Right renal cortex interstitium (tissue), 3 donors: ENCODE results near the gene ALG9. TPM values are rescaled to one million over a fixed set of nuclear protein-coding genes. Genes with fewer than 3 reads are reported as not detected.

Experiments used
- DNase-seq, 3 donors: peaks; one replicate each; pipeline ENCODE4 v3.0.0-alpha.2; 2013; ENCODE audit warnings: low read depth in 3 of 3, low spot score in 2 of 3
- polyA plus RNA-seq, 3 donors: library from polyadenylated mRNA; unstranded; fragments of 120-200 nt; gene quantifications; one replicate each; pipeline ENCODE4 v1.2.1, GENCODE V29; 2013; ENCODE audit not compliant: insufficient read length in 3 of 3

The ALG9 gene
- polyA plus RNA-seq, 3 donors, result 40.8 to 41.7 (median 41.2) TPM

- no peak for DNase-seq
Measured at GRCh38 chr11:111736621-111737443, 134.5 kb downstream of the ALG9 start.

Other genes with a start within 250 kb of the ALG9 start
- gene PPP2R1B, start 105.2 kb downstream of the ALG9 start, polyA plus RNA-seq, result 10 to 100 TPM; 20.2 to 22.4 (median 21.7) TPM
- gene FDXACB1, start 7.6 kb upstream of the ALG9 start, polyA plus RNA-seq, result 1 to 10 TPM; 5.8 to 6.0 (median 6.0) TPM
- 10 to 100 TPM; 57.4 to 59.3 (median 59.0) TPM for gene CFAP68, start 8.0 kb upstream of the ALG9 start, polyA plus RNA-seq
- gene CRYAB, start 40.2 kb upstream of the ALG9 start, polyA plus RNA-seq, result 10 to 100 TPM; 52.8 to 63.8 (median 58.6) TPM
- gene HSPB2, start 41.2 kb upstream of the ALG9 start, polyA plus RNA-seq, result 1 to 10 TPM; 1.2 to 1.6 (median 1.2) TPM
- gene C11orf52, start 47.3 kb upstream of the ALG9 start, polyA plus RNA-seq, result 10 to 100 TPM; 12.4 to 13.7 (median 12.8) TPM
- gene DIXDC1, start 65.8 kb upstream of the ALG9 start, polyA plus RNA-seq, result 10 to 100 TPM; 18.8 to 22.2 (median 21.1) TPM
- 10 to 100 TPM; 51.7 to 57.5 (median 52.8) TPM for gene DLAT, start 153.8 kb upstream of the ALG9 start, polyA plus RNA-seq
- 10 to 100 TPM in 2 of 3 donors, 1 to 10 TPM in 1; 9.7 to 11.8 (median 10.8) TPM for gene PIH1D2, start 202.4 kb upstream of the ALG9 start, polyA plus RNA-seq
- gene NKAPD1, start 202.7 kb upstream of the ALG9 start, polyA plus RNA-seq, result 10 to 100 TPM; 59.2 to 69.5 (median 60.9) TPM
- 10 to 100 TPM; 73.5 to 88.0 (median 83.7) TPM for gene TIMM8B, start 215.2 kb upstream of the ALG9 start, polyA plus RNA-seq
- 100 to 1,000 TPM; 195 to 225 (median 199) TPM for gene SDHD, start 215.3 kb upstream of the ALG9 start, polyA plus RNA-seq